ENCODE data around the gene TXNDC2.
"Not testable (repeated sequence)": the region's sequence is repeated elsewhere in the genome, so short reads cannot be mapped to it uniquely, and the experiment has no call there.

The TXNDC2 gene

GRCh38 chr18:9884090-9884489, 1.7 kb upstream of the TXNDC2 start:
- DNase-seq, result no peak

DNA sequence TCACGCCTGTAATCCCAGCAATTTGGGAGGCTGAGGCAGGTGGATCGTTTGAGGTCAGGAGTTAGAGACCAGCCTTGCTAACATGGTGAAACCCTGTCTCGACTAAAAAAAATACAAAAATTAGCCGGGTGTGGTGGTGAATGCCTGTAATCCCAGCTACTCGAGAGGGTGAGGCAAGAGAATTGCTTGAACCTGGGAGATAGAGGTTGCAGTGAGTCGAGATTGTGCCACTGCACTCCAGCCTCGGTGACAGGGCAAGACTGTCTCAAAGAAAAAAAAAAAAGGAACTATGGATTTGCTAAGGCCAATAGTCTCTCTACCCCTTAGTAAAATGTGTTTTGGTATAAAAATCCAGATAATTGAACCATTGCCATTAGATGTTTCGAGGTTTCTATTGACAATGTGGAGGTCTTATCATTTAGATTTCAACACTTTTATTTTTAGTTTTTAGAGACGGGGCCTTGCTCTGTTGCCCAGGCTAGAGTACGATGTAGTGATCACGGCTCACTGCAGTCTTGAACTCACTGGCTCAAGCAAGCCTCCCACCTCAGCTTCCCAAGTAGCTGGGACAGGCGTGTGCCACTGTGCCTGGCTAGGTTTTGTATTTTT, 1.1 kb upstream of the TXNDC2 start:
- DNase-seq, result no peak

GRCh38 chr18:9886005-9886348, 204 bp downstream of the TXNDC2 start:
- no peak for DNase-seq

DNA sequence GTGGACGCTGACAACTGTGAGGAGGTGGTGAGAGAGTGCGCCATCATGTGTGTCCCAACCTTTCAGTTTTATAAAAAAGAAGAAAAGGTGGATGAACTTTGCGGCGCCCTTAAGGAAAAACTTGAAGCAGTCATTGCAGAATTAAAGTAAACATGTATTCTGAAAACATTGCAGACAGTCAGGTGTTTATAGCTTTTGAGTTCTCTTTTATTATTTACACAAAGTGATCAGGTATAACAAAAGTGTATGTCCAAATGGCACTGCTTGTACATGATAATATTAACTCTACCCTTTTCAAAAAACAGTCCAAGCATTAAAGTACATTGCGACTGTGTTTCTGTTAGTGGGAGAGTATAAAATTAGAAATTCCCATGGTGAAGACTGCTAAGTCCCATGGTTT, 2.2 kb downstream of the TXNDC2 start:
- no peak for DNase-seq

DNA sequence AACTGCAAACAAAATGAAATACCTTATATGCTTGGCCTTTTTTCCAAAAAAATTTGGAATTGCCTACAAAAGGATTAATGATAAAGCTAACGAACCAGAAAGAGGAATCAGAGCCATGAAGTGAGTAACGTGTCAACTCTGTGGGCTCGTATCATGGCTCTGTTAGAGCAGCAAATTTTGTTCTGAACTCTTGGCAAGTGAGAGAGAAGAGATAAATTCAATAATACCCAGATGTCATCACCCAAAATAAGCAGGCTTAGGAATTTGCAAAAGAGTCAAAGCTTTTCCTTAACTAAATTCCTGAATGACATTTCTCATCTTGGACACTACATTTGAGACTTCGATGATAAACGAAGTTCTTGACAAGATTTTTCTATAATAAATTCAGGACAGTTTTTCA, 4.4 kb downstream of the TXNDC2 start:
- DNase-seq, result no peak

DNA sequence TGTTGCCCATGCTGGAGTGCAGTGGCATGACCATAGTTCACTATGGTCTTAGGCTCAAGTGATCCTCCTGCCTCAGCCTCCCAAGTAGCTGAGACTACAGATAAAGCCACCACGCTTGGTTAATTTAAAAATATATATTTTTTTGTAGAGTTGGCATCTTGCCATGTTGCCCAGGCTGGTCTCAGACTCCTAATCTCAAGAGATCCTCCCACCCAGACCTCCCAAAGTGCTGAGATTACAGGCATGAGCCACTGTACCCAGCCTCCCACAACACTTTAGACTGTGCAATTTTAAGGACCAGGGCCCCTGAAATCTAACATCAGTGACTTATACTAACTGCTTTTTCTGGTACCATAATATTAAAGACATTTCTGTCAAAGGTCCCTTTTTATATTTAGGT, 5.2 kb downstream of the TXNDC2 start:
- no peak for DNase-seq

- DNase-seq, result not testable (repeated sequence)
Measured at GRCh38 chr18:9891515-9891914, 5.7 kb downstream of the TXNDC2 start.

- DNase-seq, result no peak
Measured at GRCh38 chr18:9894454-9895068, 8.8 kb downstream of the TXNDC2 start.

- no peak for DNase-seq
Measured at GRCh38 chr18:9897129-9897528, 11.4 kb downstream of the TXNDC2 start.

GRCh38 chr18:9897787-9898291, 12.1 kb downstream of the TXNDC2 start:
- DNase-seq, result not testable (repeated sequence)

DNA sequence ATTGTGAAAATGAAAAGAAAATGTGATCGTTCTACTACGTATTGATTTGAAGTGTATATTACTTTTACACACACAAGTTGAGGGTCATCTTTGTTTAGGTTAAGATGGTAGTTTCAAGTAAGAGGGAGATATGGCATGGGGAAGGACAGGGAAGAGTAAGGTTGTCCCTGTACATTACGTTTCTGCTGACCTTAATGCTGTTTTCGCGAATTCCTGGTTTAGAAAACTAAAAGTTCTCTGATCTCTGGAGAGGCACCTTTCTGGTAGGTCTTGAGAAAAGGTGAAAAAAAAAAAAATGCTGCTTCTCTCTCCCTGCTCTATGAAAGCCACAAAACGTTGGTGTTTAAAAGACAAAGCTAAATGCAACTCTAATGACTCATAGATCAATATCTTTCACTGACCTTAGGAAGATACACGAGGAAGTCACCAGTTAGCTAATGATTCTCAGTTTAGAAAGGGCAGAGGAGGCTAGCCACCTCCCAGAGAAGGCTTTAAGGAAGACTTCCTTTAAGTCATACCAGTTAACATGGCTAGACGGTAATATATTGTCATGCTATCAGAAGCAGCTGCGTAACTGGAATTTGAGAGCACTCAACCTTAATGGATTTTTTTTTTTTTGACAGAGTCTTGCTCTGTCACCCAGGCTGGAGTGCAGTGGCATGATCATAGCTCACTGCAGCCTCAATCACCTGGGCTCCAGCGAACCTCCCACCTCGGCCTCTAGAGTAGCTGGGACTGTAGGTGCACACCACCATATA, 13.2 kb downstream of the TXNDC2 start:
- no peak for DNase-seq

DNA sequence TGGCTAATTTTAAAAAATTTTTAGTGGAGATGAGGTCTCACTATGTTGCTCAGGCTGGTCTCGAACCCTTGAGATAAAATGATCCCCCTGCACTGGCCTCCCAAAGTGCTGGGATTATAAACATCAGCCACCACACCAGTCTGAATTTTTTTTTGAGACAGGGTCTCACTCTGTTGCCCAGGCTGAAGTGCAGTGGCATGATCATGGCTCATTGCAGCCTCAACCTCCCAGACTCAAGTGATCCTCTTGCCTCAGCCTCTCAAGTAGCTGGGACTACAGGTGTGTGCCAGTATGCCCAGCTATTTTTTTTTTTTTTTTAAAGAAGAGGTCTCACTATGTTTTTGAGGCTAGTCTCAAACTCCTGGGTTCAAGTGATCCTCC, 13.8 kb downstream of the TXNDC2 start:
- not testable (repeated sequence) for DNase-seq

- DNase-seq, result no peak
Measured at GRCh38 chr18:9900699-9901098, 14.9 kb downstream of the TXNDC2 start.

GRCh38 chr18:9901377-9901776, 15.6 kb downstream of the TXNDC2 start:
- no peak for DNase-seq

DNA sequence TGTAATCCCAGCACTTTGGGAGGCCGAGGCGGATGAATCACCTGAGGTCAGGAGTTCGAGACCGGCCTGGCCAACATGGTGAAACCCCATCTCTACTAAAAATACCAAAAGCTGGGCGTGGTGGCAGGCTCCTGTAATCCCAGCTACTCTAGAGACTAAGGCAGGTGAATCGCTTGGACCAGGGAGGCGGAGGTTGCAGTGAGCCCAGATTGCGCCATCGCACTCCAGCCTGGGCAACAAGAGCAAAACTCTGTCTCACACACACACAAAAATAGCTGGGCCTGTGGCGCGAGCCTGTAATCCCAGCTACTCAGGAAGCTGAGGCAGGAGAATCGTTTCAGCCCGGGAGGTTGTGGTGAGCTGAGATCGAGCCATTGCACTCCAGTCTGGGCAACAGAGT, 16.5 kb downstream of the TXNDC2 start:
- DNase-seq, result not testable (repeated sequence)

DNA sequence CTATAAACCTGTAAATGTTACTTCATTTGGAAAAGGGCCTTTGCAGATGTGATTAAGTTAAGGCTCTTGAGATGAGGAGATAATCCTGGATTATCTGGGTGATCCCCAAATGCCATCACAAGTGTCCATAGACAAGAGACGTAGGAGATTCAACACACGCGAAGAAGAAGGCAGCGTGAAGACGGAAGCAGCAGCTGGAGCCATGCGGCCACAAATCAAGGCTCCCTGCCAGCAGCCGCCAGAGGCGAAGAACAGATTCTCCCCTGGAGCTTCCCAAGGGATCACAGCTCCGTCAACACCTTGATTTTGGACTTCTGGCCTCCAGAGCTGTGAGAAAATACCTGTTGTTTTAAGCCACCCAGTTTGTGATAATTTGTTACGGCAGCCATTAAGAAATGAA, 17.1 kb downstream of the TXNDC2 start:
- no peak for DNase-seq

GRCh38 chr18:9905401-9905922, 19.7 kb downstream of the TXNDC2 start:
- DNase-seq, result no peak

DNA sequence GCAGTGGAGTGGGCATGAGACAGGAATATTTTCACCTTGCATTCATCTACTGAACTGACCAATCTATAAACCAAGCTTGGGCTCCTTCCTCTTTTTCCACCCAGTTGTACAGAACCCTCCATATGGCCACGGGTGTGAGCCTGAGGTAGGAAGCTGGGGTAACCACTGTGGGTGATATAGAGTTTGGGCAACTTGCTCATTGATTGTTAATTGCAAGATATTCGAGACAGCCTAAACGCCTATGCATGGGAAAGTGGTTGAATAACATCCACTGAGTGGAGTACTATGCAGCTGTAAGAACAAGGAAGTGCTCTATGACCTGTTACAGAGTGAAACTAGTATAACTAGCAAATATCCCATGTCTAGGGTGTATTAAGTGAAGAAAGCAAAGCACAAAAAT, 20.7 kb downstream of the TXNDC2 start:
- DNase-seq, result no peak

GRCh38 chr18:9907867-9908266, 22.1 kb downstream of the TXNDC2 start:
- no peak for DNase-seq

- DNase-seq, result no peak
Measured at GRCh38 chr18:9910071-9910470, 24.3 kb downstream of the TXNDC2 start.

- no peak for DNase-seq
Measured at GRCh38 chr18:9910661-9911060, 24.9 kb downstream of the TXNDC2 start.

GRCh38 chr18:9911226-9911625, 25.5 kb downstream of the TXNDC2 start:
- no peak for DNase-seq

GRCh38 chr18:9912285-9912684, 26.5 kb downstream of the TXNDC2 start:
- DNase-seq, result not testable (repeated sequence)
